ENCODE results near the gene AGAP3.

AGAP3 gene

DNA sequence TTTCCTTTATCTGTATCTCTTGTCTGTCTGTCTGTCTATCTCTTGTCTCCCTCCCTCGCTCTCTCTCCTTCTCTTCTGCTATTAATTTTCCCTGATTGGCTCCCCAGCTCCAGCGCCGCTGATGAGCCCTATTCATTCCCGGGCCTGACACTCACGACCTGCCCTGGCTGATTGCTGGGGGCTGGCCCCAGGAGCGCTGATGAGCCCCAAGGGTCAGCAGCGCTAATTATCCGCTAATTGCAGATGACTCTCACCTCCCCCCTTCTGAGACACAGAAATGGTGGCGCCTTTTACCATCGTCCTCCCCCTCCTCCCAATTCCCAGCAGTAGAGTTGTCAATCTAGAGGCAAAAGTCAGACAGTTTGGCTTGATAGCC, 82.5 kb downstream of the AGAP3 start:
- DNase-seq, result no peak

DNA sequence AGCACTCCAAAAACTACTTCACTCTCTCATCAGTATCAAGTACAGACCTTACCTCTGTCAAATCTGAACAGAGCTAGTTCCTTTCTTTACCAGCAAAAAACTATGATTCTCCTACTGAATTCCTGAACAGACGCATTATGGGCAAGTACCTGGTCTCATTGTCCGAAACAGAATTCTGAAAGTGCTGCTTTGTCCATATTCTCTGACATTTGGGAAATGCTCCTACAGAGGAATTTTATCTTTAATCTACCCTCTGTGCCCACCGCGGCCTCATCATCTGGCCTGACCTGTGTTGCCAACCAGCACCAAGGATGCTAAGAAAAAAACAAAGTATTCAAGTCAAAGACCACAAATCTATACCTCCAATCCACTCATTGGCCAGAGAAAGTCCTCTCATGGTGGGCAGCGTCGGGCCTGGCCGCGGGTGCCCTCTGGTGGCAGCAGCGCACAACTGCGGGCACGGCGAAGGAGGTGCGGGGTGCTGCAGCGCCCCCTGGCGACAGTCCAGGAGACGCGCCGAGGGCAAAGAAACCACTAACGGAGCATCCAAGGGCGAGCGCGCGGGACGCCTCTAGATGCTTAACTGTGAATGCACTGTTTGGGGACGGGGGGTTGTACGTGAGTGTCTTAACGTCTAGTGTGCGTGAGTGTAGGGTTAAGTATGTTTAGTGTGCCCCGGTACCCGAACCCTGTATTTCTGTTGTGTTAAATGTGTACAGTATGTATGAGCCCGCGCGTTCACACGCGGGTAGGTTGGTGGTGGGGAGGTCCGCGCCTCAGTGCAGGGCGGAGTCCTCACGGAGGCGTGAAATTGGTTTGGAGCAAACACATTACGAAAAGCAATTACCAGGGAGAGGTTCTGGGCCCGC, 86.2 kb downstream of the AGAP3 start:
- peak; percentile 88 for DNase-seq

DNA sequence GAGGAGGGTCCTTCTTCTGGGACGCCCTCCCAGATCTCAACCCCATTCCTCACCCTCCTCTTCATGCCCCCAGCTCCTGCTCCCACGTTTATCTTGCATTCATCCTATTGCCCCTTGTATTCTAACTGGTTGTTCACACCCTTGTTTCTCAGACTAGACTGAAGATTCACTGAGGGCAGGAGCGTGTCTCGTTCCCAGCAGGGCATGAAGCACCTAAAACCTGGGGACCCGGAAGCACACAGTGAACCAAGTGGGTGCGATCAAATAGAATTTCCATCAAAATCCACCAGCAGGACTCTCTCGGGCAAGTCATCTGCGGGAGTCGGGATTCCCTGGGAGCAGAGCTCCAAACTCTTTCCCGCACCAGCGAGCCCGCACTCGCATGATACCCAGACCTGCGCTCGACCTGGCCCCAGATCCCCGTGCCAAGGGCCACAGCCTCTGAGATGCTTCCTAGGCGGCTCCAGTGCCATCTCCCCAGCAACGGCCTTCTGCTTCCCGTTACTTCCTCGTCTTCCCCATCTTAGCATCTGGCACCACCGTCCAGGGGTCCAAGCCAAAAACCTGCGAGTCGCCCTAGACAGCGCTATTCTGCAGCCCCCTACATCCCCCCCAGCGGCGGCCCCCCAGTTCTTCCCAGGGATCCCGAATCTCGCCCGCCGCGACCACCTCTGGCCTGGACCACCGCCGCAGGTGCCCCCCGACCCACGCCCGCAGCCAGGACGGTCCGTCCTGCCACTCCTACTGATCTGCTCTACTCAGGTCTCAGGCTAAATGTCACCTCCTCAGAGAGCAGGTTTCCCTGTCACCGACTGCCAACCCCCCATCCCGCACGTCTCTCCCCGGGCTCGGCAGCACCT, 87.3 kb downstream of the AGAP3 start:
- DNase-seq, result no peak

DNA sequence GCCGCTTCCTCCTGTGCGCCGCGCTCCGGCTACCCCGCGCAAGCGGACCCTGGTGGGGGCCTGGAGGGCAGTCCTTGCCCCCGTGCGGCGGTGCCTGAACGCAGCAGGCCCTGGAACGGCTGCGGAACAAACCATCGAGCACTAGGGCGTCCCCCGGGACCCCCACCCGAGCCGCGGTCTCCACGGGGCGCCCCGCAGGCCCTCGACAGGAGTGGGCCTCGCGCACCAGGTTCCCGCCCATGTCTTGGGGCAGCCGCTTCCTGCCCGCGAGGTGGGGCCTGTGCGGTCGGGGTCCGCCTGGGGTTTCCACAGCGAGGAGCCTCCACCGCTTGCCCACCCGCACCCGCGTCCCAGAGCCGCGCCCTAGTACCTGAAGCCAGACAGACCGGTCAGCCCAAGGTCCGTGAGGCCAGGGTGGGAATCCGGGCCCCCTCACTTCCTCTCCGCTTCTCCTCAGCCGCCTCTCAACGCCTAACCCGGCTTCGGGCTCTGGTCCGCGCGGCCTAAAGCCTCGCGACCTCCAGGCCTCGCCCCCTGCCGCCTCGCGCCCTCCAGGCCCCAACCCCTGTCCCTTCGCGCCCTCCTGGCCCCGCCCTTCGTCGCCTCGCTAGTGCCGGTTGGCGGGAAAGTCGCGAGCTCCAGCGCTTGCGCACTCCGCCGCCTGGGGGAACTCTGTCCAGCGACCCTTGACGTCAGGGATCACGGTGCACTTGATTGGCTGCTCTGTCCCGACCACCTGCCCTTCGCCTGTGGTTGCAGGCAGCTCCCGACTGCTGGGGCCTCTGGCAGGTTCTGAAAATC, 88.2 kb downstream of the AGAP3 start:
- peak; percentile 52 for DNase-seq

DNA sequence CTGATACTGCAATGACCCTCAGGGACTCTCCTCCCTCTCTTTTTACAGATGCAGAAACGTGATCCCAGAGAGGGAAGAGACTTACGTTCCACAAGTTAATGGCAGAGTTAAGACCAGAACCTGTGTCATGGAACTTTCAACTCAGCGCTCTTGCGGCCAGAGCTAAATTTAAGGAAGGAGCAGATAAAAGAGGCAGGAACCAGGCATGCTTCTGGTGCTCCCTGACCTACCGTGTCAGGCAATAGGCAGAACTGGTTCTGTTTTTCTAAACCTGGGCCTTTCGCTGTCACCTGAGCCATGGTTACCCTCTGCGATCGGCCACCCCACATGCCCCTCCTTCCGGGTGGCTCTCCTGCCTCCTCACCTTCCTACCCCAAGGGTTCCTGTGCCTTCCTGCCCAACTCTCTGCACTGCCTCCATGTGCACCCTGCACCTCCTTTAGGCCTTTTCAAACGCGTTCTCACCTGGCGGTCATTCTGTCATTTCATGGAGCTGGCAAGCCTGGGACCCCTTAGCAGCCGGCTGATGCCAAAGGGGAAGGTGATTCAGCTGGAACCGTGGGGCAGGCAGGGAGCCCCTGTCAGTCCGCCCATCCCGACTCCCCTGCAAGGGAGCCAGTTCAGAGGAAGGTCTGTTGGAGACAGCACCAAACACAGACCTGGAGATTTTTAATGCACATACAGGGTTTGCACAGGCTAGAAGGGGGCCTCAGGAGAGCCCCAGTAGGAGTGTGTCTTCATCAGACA, 88.9 kb downstream of the AGAP3 start:
- DNase-seq, result no peak

DNA sequence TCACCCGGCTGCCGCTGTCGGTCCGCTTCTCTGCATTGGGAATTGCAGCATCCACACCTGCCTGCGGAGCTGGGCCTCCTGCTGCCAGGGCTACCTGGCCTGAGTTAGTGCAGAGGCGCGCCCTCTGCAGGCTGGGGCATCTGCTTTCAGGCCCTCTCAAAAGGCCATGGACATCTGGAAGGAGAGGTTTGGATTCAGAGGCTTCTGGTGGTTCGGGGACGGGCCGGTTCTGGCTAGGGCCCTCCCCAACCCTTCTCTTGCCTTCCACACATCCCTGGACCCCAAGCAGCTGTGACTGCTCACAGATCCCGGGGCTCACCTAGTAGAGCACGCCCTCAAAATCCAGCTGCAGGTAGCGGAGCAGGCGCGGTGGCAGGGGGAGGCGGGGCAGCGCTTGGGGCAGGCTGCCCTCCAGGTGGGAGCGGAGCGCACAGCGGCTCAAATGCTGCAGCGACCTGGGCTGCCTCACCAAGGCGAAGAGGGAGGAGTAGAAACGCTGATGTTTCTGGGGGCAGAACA, 89.6 kb downstream of the AGAP3 start:
- DNase-seq, result no peak

DNA sequence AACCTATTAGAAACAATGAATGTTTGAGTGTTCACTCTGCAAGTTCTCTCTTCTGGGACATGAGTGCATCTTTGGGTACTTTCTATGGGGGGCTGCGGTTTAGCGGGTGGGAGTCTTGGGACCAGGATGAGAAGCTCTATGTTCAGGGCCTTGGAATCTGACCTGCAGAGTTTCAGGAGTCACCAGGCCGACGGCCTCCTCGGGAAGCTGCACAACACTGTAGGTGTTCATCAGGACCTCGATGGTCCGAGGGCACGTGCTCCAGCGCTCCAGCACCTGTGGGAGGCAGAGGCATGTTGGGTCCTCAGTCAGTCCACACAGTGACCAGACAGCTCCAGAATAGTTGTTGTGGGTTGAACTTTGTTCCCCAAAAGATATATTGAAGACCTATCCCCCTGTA, 90.1 kb downstream of the AGAP3 start:
- no peak for DNase-seq

DNA sequence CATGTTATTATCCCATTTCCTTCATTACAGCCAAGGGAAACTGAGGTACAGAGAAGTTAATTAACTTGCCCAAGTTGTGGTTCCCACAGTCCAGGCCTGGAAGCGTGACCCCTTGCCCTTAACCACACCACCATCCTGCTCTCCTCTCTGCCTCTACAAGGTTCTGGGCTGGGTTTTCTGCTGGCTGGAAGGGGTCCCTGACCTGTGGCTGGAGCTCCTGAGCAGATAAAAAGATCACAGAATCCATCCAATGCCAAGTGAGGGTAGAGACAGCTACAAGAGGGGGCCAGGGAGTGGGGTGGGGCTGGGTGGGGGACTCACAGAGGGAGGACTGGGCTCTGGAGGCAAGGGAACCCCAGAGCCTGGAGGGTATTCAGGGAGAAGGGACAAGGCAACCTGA, 91.0 kb downstream of the AGAP3 start:
- DNase-seq, result no peak

DNA sequence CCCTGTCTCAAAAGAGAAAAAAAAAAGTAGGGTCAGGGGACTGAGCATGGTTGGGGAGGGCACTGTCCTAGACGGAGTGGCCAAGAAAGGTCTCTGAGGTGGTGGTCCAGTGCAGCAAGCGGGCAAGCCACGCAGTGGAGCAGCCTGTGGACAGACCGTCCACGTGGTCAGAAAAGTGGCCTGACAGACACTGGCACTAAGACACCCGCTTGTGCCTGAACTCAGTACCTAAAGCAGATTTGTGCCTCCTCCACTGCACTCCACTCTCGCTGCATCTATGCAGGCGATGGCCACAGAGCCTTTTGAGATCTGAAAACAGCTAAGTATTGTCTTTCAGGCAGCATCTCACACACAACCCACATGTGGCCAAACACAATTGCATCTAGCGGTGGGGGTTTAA, 92.0 kb downstream of the AGAP3 start:
- no peak for DNase-seq

DNA sequence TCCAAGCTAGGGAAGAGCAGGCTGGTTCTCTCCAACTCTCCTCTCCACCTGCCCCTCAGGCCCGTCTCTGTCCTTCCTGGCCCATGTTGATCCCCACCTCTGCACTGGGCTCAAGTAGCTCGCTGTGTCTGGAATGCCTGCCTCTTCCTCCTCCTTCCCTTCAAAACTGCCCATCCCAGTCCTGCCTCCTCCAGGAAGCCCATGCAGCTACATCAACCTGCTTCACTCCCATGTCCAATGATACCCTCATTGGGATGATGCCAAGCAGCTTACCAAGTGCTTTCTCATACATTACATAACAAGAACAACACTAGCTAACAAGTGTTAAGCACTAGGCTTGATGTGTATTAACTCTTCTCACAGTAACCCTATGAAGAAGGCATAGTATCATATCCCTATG, 92.6 kb downstream of the AGAP3 start:
- no peak for DNase-seq

DNA sequence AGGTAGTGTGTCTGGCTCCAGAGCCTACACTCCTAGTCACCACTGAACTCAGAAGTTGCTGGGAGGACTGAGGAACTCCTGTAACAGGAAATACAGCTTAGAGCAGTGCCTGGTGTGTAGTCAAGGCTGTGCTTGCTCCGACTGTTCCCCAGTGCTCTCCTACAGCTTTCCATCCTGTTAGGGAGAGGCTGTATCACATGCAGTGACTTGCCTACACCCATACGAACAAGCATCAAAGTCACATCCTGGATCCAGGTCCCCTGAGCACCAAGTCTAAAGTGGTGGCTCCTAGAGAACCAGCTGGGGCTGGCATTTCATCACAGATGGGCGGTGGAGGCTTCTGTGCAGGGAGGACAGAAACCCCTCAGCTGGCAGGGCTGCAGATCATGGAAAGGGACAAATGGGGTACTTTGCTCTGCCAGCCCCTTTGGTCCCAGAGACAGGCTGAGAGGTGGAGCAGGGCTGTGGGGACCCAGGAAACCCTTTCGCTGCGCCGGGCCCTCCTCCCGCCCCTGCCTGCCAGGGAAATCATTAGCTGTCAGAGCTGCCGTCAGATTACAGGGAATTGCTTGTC, 93.1 kb downstream of the AGAP3 start:
- no peak for DNase-seq

DNA sequence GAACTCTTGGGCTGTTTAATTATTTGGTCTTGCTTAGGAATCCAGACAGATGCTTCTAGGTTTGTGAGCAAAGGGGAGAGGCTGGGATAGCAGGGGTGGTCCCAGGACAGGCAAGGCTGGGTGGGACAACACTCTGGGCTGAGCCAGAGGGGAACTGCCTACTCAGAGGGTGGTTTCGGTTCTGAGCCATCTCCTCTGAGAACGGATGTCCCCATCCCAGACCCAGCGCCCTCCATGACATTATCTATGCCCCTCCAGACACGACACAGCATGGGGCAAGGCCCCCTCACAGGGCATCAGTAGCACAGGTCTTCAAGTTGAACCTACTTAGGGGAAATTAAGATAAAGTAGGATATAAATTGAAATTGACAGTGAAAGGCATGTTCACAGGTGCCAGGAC, 93.7 kb downstream of the AGAP3 start:
- no peak for DNase-seq

DNA sequence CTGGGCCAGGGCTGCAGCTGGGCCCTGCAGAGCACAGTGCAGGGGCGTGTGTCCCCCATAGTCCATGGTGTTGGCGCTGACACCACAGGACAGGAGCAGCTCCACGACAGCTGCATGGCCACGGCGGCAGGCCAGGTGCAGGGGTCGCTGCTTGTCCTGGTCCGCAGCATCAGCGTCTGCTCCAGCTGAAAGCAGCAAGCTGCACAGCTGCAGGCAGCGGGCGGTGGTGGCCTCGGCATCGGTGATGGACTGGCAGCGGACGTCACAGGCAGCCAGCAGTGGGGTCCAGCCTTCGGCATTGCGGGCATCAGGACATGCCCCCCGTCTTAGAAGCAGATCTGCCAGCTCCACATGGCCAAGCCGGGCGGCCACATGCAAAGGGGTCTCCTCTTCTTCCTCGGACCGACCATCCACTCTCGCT, 94.7 kb downstream of the AGAP3 start:
- DNase-seq, result no peak

DNA sequence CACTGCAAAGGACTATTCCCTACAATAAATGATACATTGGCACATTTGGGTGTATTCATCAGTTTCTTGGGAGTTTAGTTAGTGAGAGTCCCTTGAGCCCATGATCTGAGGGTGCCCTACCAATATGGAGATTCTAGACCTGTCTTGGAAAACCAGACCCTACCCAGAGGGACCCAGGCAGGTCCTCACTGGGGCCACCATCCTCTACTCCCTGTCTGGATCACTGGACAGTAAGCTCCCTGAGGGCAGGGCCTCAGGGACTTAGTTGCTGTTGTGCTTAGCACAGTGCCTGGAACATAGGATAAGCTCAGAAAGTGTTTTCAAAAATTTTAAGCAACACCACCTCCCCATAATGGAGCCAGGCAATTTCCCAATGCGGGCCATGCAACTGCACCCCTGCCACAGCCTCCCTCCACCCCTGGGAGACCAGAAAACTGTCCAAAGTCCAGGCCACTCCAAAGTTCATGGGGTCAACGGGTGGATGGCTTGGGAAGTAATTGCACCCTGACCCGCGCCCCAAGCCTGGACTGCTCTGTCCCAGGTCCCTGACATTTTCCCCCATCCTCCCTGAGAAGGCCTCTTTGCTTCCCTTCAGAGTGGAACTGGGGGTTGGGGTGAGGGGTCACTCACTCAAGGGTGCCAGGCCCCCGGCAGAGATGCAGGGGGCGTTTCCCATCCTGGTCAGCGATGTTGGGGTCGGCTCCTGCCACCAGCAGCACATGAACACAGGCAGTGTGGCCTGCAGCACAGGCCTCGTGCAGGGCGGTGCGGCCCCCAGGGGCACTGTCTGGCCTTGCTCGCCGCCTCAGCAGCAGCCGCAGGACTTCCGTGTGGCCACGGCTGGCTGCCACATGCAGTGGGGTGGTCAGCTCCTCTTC, 99.7 kb downstream of the AGAP3 start:
- no peak for DNase-seq

DNA sequence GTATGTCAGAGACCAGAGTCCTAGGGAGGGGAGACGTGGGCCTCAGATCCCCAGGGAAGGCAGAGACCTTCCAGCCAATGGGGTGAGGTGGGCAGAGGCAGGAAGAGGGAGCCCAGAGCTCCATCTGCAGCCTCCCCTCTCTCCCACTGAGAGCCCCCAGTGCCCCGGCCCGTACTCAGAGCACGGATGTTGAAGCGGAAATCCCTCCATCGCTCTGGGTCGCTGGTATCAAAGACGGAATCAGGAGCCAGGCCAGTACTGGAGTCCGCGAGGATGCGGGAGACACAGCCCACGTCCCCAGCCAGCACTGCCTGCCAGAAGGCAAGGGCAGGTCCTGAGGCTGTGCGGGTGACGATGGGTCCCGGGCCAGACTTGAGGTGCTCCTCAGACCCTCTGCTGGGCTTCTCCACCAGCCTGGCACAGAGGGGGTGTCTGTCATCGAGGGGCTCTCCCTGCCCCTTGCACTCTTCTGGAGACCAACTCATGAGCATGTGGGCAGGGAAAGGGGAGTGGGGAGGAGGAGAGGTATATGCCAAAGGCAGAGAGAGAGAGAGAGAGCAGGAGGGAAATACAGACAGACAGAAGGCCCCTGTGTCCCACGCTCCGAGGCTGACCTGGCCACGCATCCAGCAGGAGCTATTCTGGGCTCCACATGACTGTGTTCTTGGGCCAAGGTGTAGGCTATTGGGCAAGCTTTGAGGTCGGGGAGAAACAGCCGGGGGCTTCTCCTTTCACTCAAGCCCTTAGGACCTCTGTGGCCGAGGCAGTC, 100.5 kb downstream of the AGAP3 start, which contains the start of gene ASB10:
TSS of gene ASB10 (minus strand) at position 611 of the 769 bp plus-strand sequence. CDS start at position 491, 120 bp downstream.
- no peak for DNase-seq

DNA sequence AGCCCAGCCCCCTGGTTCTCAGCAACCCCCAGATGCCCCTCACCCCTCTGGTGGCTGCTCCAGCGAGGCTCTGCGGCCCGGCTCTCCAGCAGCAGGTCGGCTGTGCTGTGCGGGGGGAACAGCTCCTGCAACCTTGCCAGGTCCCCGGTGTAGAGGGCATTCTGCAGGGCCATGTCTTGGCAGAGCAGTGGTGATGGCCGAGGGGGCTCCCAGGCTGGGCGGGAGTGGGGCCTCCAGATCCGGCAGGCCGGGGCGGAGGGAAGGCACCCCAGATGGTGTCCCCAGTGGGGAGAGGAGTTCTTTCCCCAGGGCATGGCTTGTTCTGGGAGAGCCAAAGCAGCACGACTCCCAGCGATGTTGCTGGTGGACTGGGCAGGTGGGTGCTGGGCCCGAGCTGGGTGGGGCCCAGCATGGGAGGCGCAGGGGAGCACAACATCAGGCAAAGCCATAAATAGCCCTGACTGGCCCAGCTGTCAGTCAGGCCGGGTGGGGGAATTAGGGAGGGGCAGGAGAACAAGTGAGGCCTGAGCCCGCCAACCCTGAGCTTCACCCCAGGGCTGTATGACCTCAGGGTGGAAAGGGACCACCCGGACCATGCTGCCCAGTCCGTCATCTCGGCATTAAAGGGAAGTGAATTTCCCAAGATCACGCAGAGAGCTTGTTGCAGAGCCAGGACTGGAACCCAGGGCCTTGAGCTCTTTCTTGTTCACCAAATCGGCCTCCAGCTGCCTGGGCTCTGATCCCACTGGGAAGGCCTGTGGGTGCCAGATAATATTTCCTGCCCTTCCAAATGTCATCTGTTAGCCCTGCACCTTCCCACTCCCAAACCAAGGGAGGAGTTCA, 101.4 kb downstream of the AGAP3 start:
- no peak for DNase-seq

DNA sequence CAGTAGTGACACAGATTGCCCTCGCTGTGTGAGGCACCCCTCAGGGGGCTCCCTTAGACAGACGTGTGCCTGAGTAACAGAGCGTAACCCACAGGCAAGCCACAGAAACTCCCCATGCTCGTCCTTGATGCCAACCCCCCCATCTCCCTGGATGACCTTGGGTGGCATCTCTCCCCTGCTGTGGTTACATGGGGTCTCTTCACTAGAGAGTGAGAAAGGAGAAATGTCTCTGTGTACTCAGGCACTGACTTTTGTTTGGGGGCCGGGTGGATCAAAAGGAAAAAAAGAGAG, 101.9 kb downstream of the AGAP3 start:
- DNase-seq, result no peak

DNA sequence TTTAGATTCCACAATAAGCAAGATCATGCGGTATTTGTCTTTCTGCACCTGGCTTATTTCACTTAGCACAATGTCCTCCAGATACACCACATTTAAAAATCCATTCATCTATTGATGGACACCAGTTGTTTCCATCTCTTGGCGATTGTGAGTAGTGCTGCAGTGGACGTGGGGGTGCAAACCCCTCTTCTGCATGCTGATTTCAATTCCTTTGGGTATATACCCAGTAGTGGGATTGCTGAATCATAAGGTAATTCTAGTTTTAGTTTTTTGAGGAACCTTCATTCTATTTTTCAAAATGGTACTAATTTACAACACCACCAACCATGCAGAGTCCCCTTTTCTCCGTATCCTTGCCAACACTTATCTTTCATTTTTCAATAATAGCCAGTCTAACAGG, 102.8 kb downstream of the AGAP3 start:
- no peak for DNase-seq

DNA sequence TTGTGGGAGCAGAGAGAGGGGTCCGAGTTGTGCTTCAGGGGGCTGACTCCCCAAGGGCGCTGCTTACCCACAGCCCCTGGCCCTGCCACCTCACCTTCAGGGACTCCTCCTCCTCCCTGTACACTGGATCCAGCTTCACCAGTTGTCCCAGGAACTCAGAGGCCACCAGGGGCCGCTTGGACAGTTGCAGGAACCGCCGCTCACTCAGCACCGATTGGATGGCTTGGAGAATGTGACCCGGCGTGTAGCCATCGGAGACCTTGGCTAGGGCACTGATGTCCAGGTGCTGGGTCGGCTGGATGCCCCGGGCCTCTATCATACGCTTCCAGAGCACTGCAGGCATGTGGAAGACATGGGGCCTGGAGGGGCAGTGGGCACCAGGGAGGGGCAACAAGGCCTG, 105.3 kb downstream of the AGAP3 start:
- DNase-seq, result no peak
